Skeletal muscle tissue (tissue), 4 donors: Measurements from ENCODE around the gene ANKRD11. TPM values are rescaled to one million over a fixed set of nuclear protein-coding genes. Genes with fewer than 3 reads are reported as not detected.
"Not testable (repeated sequence)": the region's sequence is repeated elsewhere in the genome, so short reads cannot be mapped to it uniquely, and the experiment has no call there.

Experiments used
- H3K27ac ChIP-seq: one replicate; pipeline ENCODE4 v1.7.0; 2013; ENCODE audit warnings: mild to moderate bottlenecking, low read depth, low read length, inconsistent platforms
- H3K27me3 ChIP-seq, 3 donors: one replicate each; pipeline ENCODE4 v1.7.0; 2013; ENCODE audit warnings: low read length in 3 of 3; ENCODE audit not compliant: control insufficient read depth in 3 of 3, insufficient read depth in 3 of 3
- H3K36me3 ChIP-seq, 3 donors: one replicate each; pipeline ENCODE4 v1.7.0; 2013; ENCODE audit warnings: low read length in 3 of 3; ENCODE audit not compliant: control insufficient read depth in 3 of 3, insufficient read depth in 3 of 3
- H3K4me1 ChIP-seq, 3 donors: one replicate each; pipeline ENCODE4 v1.7.0; 2013; ENCODE audit warnings: low read length in 3 of 3, mild to moderate bottlenecking in 3 of 3; ENCODE audit not compliant: control insufficient read depth in 3 of 3, insufficient read depth in 3 of 3
- H3K4me3 ChIP-seq, 3 donors: one replicate each; pipeline ENCODE4 v1.7.0; 2013; ENCODE audit warnings: low read length in 3 of 3
- H3K9ac ChIP-seq, 3 donors: one replicate each; pipeline ENCODE4 v1.7.0; 2013; ENCODE audit warnings: low read length in 3 of 3, mild to moderate bottlenecking in 3 of 3, moderate library complexity in 2 of 3, low read depth in 1 of 3
- H3K9me3 ChIP-seq, 3 donors: one replicate each; pipeline ENCODE4 v1.7.0; 2013; ENCODE audit warnings: low read length in 3 of 3; ENCODE audit not compliant: control insufficient read depth in 3 of 3
- total RNA-seq: library from RNA; depleted of rRNA; stranded (reverse); fragments of >200 nt; gene quantifications from one replicate; pipeline ENCODE4 v1.2.3, GENCODE V29; 2014
- donor health status: Osteomylitis.

The ANKRD11 gene
- total RNA-seq, 1 donor from 2014 or later, result 21.4 TPM

- H3K27me3 ChIP-seq, result no peaks in the 10 kb centered on the region
- peaks cover 53 to 73% (median 65%) of the 10 kb centered on the region in 3 donors for H3K4me1 ChIP-seq
- H3K27ac ChIP-seq, result no peak overlapping the region
- no peaks in the 10 kb centered on the region for H3K36me3 ChIP-seq
- peak overlapping the region in 1 of 3 donors; percentile 40 for H3K9ac ChIP-seq
- H3K4me3 ChIP-seq, result no peak overlapping the region
- no peaks in the 10 kb centered on the region for H3K9me3 ChIP-seq
Measured at GRCh38 chr16:89332902-89333245, 157.5 kb downstream of the ANKRD11 start.

DNA sequence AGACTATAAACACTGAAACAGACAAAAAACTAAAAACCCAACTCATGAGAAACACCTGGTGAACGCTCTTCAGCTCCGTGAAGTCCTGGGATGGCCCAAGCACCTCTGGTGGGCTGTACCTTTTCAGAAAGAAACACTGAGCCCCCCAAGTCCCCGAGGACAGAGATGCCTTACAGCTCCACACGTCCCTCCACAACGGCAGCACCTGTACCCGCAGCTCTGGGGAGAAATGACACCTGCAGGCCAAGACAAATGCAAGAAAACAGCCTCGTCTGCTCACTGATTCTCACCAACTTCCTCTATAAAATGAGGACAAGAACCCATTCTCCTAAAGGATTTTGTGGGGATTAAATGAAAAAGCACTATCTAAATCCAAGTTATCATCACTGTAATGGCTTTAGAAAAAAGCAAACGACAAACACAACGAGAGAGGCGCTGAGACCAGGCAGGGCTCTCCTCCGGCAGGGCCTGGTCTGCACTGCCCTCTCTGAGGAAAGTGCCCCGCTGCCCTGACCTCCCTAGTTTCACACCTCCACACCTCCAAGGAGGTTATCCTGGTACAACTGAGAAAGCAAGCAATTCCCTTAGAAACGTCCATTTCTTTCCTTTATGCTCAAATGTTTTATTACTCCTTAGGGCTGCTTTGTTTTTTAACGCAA, 158.0 kb downstream of the ANKRD11 start:
- Histone ChIP-seq H3K9ac (peak overlapping the region in 1 of 3 donors; percentile 40), H3K27ac (no peak overlapping the region), H3K27me3 (no peaks in the 10 kb centered on the region), H3K4me1 (peaks cover 50 to 69% (median 61%) of the 10 kb centered on the region in 3 donors), H3K9me3 (no peaks in the 10 kb centered on the region), H3K4me3 (no peak overlapping the region), H3K36me3 (no peaks in the 10 kb centered on the region)

- no peak overlapping the region for H3K27ac ChIP-seq
- peaks cover 54 to 69% (median 61%) of the 10 kb centered on the region in 3 donors for H3K4me1 ChIP-seq
- H3K4me3 ChIP-seq, result no peak overlapping the region
- no peak overlapping the region for H3K9ac ChIP-seq
- H3K9me3 ChIP-seq, result no peaks in the 10 kb centered on the region
- H3K36me3 ChIP-seq, result no peaks in the 10 kb centered on the region
- H3K27me3 ChIP-seq, result no peaks in the 10 kb centered on the region
Measured at GRCh38 chr16:89331371-89332109, 158.8 kb downstream of the ANKRD11 start.

DNA sequence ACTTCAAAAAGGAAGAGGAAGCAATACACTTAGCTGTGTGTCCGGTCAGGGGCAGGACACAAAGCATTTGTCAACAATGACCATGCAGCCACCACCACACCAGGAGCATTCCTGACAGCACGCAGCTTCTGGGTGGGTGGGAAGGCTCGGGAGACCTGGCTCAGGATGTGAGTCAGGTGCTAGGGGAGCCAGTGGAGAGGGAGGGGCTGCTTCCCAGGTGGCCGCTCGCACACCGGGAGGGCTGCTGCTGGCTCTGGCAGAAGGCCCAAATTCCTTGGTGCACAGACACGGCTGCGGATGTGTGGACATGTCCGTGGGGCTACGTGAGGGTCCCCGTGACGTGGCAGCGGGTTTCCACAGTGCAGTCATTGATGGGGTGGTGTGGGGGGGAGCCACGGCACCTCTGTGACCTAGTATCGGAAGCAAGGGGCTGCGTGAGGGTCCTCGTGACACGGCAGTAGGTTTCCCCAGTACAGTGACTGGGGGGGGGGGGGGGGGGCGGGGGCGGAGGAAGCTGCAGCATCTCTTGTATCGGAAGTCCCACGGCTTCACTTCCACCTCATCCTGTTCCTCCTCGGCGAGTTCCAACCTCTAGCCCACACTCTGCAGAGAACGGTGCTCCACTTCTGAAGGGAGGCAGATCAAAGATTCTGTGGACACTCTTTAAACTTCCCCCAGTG, 160.0 kb downstream of the ANKRD11 start:
- Histone ChIP-seq H3K4me1 (peaks cover 54 to 69% (median 61%) of the 10 kb centered on the region in 3 donors), H3K27me3 (no peaks in the 10 kb centered on the region), H3K9ac (peak overlapping the region in 2 of 3 donors; percentile 12 to 69), H3K9me3 (no peaks in the 10 kb centered on the region), H3K4me3 (peak overlapping the region; percentile 10 to 51 (median 35)), H3K36me3 (no peaks in the 10 kb centered on the region), H3K27ac (peak overlapping the region; percentile 53)

DNA sequence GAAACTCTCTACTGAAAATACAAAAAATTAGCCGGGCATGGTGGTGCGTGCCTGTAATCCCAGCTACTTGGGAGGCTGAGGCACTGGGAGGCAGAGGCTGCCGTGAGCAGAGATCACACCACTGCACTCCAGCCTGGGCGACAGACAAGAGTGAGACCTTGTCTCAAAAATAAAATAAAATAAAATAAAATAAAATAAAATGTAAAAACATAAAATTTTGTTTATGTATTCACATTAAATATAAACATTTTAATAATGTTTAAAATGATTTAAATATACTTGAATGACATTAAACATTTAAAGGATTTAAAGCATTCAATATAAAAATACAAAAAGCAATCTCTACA, 160.6 kb downstream of the ANKRD11 start:
- Histone ChIP-seq H3K9ac (peak overlapping the region in 1 of 3 donors; percentile 69), H3K27ac (peak overlapping the region; percentile 53), H3K4me1 (peaks cover 54 to 69% (median 61%) of the 10 kb centered on the region in 3 donors), H3K4me3 (peak overlapping the region in 2 of 3 donors; percentile 10 to 35)
- not testable (repeated sequence) for H3K27me3 ChIP-seq, H3K9me3 ChIP-seq, H3K36me3 ChIP-seq

DNA sequence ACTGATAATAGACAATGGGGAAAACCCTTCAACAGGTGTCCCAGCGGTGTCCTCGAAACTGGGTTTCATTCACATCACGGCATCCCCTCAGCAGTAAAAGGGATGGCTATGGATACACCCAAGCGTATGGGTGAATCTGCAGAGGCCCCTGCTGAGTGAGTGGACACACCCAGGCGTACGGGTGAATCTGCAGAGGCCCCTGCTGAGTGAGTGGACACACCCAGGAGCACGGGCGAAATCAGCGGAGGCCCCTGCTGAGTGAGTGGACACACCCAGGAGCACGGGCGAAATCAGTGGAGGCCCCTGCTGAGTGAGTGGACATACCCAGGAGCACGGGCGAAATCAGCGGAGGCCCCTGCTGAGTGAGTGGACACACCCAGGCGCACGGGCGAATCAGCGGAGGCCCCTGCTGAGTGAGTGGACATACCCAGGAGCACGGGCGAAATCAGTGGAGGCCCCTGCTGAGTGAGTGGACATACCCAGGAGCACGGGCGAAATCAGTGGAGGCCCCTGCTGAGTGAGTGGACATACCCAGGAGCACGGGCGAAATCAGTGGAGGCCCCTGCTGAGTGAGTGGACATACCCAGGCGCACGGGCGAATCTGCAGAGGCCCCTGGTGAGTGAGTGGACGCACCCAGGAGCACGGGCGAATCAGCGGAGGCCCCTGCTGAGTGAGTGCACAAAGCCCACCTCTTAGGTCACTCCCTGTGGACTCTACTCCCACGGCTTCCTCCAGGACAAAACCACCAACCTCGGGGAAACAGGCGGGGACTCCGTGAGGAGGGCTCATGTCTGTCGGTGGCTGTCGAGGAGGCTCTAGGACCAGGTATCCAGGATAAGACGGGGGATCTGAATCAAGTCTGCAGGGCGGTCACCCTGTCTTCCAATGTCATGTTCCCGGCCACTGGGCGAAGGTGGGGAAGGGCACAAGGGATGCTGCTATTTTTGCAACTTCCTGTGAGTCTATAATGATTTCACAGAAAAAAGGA, 161.7 kb downstream of the ANKRD11 start:
- peaks cover 54 to 69% (median 61%) of the 10 kb centered on the region in 3 donors for H3K4me1 ChIP-seq
- not testable (repeated sequence) for H3K36me3 ChIP-seq, H3K9ac ChIP-seq, H3K27me3 ChIP-seq, H3K4me3 ChIP-seq, H3K9me3 ChIP-seq
- peak overlapping the region; percentile 20 for H3K27ac ChIP-seq

DNA sequence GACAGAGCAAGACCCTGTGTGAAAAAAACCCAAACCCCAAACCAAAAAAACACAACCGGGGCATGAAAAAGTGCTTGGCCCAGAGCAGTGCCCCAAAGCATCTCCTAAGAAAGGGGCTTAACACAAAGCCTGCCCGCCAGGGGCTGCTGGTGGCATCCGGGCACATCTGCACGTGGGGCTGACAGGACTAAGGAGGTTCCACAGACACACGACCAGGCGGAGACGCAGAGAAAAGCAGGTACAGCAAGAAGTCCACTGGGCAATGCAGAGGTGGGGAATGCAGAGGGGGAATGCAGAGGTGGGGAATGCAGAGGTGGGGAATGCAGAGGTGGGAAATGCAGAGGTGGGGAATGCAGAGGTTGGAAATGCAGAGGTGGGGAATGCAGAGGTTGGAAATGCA, 163.6 kb downstream of the ANKRD11 start:
- peak overlapping the region in 2 of 3 donors; percentile 35 to 41 for H3K4me3 ChIP-seq
- peak overlapping the region in 2 of 3 donors; percentile 7 to 82 for H3K9ac ChIP-seq
- no peaks in the 10 kb centered on the region for H3K27me3 ChIP-seq
- H3K36me3 ChIP-seq, result peaks cover 0 to 6% (median 0%) of the 10 kb centered on the region in 3 donors
- H3K27ac ChIP-seq, result peak overlapping the region; percentile 81
- H3K9me3 ChIP-seq, result no peaks in the 10 kb centered on the region
- peaks cover 55 to 71% (median 63%) of the 10 kb centered on the region in 3 donors for H3K4me1 ChIP-seq

- H3K4me1 ChIP-seq, result peaks cover 61 to 77% (median 70%) of the 10 kb centered on the region in 3 donors
- peak overlapping the region; percentile 41 to 68 (median 59) for H3K4me3 ChIP-seq
Measured at GRCh38 chr16:89325861-89326471, 164.4 kb downstream of the ANKRD11 start.

More at GRCh38 chr16:89325861-89326471, 164.4 kb downstream of the ANKRD11 start:
- H3K27ac ChIP-seq, result peak overlapping the region; percentile 81
- H3K9me3 ChIP-seq, result no peaks in the 10 kb centered on the region
- H3K36me3 ChIP-seq, result peaks cover 0 to 6% (median 0%) of the 10 kb centered on the region in 3 donors
- peak overlapping the region; percentile 24 to 82 (median 45) for H3K9ac ChIP-seq
- H3K27me3 ChIP-seq, result no peaks in the 10 kb centered on the region
